H1 (cell line): ENCODE results near the gene TBC1D9. TPM values are rescaled to one million over a fixed set of nuclear protein-coding genes. Genes with fewer than 3 reads are reported as not detected.

Experiments used
- polyA plus RNA-seq, 7 experiments: library from polyadenylated mRNA; depleted of rRNA in 3 of 7; stranded (reverse) in 5 of 7; unstranded in 2 of 7; fragments of >200 nt in 5 of 7; fragments of 200-250 nt in 2 of 7; gene quantifications; 1 replicate in 5 of 7; 2 replicates in 1 of 7; 4 replicates in 1 of 7; pipeline versions ENCODE4 v1.2.1 to v1.2.3, GENCODE V29; 2011 to 2013; ENCODE audit warnings: missing spikeins in 2 of 7, mixed read lengths in 2 of 7
- small RNA-seq: library from polyadenylated mRNA; stranded (forward); fragments of <200 nt; extraction: miRNeasy Mini kit (QIAGEN cat#:217004); gene quantifications from one replicate; pipeline ENCODE3, GENCODE V24; 2013; ENCODE audit not compliant: insufficient read depth
- total RNA-seq: library from RNA; stranded (reverse); fragmentation: NEBNext Ultra II Directional; extraction: Animal tissue kit (Norgen Biotek cat#: 25700); gene quantifications from 2 replicates; pipeline ENCODE4 v1.2.1, GENCODE V29; 2021

Gene TBC1D9
- total and polyA plus RNA-seq, 2 of the 8 experiments (the other 6 are each of a cell fraction or from before 2014, with no cell fraction given), result 0.94 to 1.0 TPM

Small RNA genes lying within 50 kb of the gene (small RNA-seq; reads per million reads assigned to genes)
- not detected for gene AC108019.1
- not detected for gene RF00019
- not detected for gene RN7SL152P
- not detected for gene RNY1P14

Other genes starting within 250 kb of the TBC1D9 start
- gene ELMOD2, start 232.2 kb downstream of the TBC1D9 start, total RNA-seq, result 26.2 and 27.9 TPM in 2 replicates
- 3.4 and 6.6 TPM in 2 replicates for gene ELMOD2, start 232.2 kb downstream of the TBC1D9 start, polyA plus RNA-seq (2011; rRNA removed)
- 0.20 and 0.29 TPM in 2 replicates for gene UCP1, start 187.4 kb downstream of the TBC1D9 start, total RNA-seq
- 0.22 and 0.44 TPM in 2 replicates for gene UCP1, start 187.4 kb downstream of the TBC1D9 start, polyA plus RNA-seq (2011; rRNA removed)